Stimulated activated CD4-positive, alpha-beta T cell treated with anti-CD3 and anti-CD28 coated beads, Interleukin-1b, Interleukin-23, amount 100 ng/mL, for 1 hour (primary cell): ENCODE measurements around the gene FAM53B.

Experiments
- DNase-seq, 2 donors: peaks; one replicate each; pipeline ENCODE4 v3.0.0-alpha.2; 2020; ENCODE audit warnings: low read depth in 2 of 2

Gene FAM53B

DNA sequence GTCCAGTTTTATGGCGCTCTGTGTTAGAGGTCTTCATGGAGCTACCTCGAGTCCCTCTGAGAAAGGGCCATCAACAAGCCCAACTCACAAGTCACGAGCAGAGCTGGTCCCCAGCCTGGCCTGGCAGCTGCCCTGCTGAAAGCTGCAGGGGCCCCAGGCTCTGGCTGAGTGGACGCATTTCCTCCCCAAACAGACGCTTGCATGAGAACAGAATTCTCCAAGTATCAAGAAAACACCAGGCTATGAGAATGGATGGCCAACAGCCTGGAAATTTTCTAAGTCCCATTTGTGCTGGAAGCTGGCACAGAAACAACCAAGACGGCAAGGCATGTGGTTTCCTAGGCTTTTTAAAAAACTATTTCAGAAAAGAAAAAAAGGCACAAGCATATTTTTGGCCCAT is 114.8 kb downstream of the FAM53B start:
- DNase-seq, result no peak

DNA sequence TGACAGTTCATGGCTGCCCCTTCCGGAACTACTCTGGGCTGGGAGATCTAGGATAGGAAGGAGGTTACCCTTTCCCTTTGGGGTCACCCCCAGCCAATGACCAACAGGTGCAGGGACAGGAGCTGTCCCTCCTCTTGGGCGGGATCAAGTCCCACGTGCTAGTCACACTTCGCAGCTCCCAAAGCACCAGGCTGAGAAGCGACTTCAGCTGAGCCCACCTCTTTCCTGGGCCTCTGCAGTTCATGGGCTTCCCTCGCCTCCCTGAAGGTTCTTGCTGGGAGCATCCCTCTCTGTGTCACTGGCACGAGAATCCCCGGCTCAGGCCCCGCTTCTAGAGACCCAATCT is 115.5 kb downstream of the FAM53B start:
- DNase-seq, result no peak

DNA sequence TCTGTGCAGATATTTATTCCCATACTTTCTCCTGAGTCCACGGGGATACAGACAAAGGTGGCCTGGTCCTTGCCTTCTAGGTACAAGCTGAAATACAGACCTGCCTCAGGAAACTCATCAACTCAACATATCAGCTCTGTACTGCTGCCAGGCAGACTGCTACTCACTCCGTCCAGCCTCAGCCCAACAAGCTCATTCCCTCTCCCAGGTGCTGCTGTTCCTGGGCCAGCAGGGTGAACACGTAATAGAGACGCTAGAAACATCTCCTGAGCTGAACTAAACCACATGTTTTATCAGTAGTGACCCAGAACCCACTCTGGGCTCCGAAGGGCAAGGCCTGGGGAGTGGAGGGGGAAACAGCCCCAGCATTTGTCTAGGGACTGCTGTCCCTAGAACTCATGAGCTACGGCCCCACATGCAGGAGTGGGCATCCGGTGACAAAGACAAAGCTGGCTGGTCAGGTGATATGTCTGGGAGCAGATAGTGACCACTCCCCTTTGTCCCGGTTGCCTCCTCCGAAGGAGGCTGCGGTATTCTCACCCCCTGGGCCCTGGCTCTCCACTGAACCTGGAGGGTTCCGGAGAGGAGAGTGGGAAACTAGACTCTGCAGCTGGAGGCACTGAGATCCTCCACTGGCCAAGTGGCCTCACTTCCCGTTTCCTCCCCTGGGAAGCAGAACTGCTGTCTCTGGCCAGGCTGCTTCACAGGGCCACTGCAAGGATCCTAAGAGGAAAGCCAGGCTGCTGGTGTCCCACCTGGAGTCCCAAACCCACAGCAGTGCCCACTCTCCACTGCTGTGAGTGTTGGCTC is 116.1 kb downstream of the FAM53B start:
- DNase-seq, result no peak

DNA sequence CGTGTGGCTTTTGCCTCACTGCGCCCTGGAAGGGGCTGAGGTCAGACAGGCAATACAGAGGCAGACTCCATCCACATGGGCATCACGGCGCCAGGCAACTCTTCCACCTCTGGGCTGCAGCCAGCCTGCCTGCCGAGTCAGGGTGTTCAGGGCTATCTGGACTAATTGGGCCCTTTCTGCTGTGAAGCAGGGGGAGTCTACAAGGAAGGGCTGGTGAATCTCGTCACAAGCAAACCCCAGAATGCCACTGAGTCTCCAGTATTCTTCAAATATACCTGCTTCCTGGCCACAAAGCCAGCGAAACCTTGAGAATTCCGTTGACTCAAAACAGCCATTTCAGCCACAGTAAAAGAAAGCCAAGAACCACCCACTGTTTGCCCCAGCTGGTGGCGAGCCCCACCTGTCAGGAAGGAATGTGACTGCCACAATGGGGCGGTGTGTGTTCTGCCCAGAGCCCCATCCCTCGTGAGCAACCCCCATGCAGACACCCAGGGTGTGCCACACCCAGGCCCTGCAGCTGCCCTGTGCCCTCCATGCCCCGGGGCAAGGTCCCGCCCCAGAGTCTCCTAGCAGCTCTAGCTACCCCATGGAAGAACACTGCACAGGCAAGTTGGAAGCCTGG is 117.3 kb downstream of the FAM53B start:
- DNase-seq, result no peak

DNA sequence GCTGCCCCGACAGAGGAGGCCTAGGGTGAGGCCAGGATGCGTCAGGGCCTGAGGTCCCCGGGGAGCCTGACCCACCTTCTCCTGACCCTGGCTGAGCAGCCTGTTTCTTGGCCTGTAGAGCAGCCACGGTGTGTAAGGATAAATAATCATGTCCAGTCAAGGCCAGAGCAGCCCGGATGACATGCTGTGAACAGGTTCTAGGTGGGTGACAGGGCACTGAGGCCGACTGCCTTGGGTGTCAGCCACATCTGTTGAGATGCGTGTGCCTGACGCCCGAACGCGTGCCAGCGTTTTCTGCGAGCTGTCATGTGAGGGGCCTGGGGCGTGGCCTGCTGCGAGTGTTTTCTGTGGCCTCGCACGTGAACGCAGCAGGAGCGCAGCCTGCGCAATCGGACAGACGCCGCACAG is 118.3 kb downstream of the FAM53B start:
- DNase-seq, result no peak

DNA sequence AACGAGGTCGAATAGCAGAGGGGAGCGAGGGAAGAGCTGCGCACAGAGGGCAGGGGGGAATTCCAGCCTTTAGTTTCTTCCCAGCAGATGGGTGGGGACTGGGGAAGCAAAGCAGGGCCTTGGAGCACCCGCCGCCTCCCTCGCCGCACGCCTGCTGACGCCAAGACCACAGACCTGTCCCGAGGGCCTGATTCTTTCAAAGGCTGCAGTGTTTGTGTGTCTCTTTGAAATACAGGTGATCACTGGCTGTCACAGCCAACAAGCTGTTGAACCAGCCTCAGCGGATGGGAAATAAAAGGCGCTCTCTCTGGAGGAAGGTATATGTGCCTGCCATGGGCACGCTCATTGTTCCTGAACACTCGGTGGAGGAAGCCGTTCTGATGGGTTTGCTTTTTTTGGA is 119.3 kb downstream of the FAM53B start:
- DNase-seq, result no peak

DNA sequence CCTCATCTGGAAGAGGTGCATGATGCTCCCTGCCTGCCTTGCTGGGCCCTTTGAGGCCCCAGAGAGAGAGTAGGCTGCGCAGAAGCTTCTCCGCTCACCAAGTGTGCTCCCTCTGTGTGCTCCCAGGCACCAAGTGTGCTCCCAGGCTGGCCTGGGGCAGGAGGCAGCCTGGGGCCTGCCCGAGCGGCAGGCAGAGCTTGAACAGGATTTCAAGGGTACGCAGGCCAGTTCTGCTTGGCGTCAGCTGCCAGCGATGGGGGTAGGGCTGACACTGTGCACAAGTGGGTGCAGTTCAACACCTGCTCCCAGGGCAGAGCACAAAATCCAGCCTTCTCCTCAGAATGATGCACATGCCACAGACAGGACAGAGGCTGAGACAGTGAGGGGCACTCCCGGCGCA is 119.7 kb downstream of the FAM53B start:
- DNase-seq, result no peak

DNA sequence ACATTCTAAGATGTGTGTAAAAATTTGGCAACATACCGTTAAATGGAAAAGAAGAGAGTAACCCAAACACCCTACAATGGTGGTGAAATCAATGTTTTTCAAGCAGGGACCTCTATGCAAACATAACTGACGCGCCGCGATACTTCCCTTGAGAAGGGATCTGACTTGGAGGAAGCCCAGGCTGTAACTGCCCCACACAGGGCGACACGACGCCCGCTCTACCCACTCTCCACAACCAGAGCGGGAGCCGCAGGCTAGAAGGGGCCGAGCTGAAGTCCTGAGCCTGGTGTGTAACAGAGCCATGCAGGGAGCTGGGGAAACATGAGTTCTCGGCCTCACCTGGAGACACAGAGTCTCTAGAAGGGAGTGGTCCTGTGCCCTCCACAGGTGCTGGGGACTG is 120.2 kb downstream of the FAM53B start:
- DNase-seq, result no peak

DNA sequence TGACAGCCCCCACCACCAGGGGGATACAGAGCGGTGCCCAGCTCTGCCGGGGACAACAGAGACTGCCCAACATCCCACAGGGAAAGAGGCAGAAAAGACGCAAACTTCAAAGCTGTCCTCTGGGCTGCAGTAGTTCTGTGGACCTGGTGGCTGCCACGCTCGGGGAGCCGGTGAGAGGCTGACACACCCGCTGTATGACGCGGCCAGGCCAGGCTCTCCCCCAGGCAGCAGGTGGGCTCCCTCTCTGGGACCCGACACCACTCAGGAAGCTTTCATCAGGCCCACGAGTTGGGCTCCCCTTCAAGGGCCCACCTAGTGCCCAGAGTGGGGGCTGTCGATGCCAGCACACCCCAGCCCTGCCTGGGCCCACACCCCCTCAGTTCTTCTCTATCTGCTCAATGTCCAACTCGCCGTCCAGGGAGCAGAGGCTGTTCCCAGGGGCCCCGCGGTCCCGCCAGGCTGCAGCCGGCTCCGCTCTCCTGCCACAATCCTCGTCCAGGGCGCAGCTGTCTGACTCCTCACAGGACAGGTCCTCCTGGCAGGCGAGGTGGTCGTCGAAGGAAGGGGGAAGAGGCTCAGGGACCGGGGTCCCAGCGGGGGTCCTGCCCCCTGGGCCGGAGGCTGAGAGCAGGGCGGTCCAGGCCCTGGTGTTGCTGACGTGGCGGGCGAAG is 121.2 kb downstream of the FAM53B start:
- no peak for DNase-seq

DNA sequence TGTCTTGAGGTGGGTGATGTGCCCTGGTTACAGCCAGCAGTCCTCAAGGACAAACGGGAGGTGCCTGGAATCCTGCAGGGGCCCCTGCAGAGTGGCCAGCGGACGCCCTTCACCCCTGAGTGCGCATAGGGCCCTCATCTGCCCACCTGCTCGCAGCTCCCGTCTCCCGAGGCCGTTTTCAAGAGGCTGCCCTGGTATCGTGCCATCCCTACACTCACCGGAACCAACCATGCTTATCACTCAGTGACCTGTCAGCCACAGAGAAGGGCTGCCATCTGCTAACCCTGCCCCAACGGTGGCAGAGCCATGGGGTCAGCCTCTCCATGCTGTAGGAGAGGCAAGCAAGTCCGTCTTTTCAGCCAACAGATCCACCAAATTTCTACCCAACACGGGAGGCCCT is 122.0 kb downstream of the FAM53B start:
- no peak for DNase-seq

DNA sequence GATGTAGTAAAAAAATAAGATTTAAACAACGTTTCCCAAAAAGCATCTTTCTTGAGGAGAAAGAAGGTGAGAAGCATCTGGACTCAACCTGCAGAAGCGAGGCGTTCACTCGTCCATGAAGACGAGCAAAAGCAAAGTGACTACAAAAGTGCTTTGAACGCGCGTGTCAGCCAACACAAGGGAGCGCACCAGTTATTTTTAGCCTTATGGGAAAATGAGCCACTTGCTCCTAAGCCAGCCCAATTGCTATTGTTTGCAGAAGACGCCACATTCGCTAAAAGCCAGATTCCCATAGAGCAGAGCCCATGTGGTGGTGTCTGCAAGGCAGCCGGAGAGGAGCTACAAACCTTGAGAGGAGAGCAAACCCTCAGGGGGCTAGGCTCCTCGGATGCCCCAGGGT is 122.5 kb downstream of the FAM53B start:
- DNase-seq, result no peak

DNA sequence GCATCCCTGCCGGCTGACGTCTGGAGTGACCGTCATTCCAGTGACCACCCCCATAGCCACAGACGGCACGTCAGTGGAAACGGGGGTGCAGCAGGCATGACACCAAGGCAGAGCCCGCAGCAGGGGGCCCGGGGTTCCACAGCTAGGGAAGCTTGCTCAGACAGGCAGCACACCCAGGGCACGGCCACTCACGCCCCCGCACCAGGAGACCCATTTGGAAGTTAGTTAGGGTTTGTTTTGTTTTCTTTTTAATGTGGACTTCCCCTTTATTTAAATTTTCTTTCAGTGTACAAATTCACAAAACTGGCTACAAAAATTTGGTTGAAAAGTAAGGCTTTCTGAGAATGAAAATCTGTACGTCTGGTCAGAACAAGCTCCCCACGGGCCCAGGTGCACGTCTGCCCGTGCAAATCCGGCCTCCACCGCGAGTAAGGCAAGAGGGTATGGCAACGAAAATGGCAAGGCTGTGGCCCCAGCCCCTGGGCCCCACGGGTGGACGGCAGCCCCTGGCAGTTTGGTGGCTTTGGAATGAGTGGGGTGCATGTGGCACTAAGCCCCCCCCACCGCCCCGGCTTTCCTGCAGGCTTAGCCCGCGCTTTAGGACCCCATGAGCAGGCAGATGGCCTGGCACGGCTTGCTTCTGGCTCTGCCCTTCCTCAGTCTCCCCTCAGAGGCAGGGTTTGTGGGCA is 124.2 kb downstream of the FAM53B start:
- DNase-seq, result no peak

DNA sequence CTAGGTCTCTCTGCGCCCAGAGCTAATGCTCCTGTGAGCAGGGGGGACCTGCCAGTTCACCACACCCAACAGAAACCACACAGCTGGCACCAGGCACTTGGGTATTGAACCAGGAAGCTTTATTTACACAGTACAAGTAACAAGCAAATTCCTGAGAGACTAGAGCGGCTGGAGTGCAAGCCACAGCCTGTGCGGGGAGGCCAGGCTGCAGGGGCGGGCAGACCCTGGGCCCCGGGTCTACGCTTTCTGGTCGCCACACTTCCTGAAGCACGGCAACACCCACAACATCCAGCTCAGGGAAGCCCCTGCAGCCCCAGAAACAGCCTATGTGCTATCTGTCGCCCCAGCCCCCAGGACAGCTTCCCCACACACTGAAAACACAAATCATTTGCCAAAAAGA is 125.0 kb downstream of the FAM53B start:
- no peak for DNase-seq

DNA sequence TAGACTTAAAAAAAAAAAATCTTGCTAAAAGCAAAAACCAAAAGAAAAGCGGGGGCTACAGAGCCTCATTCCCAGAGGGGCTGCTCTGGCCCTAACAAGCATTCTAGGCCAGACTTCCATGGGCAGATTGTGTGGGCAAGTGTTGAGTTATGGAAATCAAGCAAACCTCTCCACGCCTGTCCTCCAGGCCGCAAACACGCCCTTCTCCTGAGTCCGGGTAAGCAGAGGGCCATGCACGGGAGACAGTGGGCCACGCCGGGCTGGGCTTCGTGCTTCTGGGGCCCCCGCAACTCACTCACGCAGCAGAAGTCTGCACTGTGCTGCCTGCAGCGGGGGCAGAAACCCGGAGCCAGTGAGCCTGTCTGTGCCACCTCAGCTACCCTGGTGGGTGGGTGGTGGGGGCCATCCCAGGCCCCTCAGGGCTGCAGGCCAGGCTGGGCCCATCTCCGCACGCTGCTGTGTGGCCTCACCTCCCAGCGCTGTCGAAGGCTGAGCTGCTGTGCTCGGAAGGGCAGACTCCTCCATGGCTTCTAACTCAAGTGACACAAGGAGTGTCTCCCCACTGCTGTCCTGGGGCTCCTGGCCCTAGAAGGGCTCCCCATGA is 125.6 kb downstream of the FAM53B start:
- DNase-seq, result no peak

DNA sequence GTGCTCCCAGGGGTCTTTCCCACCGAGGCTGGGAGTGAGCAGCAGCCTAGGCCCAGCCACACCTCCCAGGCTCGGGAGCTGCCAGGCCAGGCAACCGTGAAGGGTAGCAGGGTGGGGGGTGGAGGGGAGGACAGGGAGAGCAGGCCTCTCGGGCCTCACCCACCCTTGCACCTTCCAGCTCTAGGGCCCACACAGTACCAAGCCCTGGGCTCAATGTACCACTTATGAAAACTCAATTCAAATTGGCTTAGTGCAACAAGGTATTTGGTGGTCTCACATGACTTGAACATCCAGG is 127.4 kb downstream of the FAM53B start:
- DNase-seq, result no peak

DNA sequence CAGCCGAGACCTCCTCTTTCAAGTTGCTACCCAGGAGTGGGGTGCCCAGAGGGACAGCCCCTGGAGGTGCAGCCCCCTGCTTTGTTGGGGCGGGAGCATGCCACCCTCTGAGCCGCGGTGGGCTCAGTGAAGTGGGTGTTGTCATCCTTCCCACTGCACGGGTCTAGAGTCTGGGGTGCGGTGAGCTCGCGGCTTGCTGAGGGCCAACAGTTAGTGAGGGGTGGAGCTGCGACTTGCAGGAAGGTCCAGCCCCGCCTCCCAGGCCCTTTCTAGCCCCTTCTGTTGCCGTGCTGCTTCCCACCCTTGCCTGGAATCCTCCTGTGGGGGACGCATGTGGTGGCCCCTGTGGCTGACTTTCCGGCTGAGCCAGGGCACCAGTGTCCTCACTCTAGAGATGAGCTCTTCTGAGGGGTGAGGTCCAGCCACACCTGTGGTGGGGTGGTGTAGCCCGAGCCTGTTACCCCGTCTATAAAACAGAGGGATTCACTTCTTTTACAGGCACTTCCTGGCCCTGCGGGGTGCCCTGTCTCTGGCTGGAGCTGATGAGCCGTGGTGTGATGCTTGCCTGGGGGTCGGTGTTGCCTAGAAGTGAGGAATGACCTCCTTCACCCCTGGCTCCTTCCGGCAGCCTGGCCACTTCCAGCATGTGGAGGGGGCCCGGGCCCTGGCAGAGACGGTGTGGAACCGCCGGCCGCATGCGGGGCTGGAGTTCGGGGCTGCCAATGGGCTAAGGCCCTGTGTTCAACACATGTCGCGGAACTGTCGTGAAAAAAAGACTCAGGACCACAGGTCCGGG is 127.9 kb downstream of the FAM53B start:
- DNase-seq, result no peak

DNA sequence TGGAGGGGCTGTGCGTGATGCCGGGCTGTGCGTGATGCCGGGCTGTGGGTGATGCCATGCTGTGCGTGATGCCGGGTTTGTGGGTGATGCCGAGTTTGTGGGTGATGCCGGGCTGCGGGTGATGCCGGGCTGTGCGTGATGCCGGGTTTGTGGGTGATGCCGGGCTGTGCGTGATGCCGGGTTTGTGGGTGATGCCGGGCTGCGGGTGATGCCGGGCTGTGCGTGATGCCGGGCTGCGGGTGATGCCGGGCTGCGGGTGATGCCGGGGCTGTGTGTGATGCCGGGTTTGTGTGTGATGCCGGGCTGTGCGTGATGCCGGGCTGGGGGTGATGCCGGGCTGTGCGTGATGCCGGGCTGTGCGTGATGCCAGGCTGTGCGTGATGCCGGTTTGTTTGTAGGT is 128.9 kb downstream of the FAM53B start:
- DNase-seq, result no peak

DNA sequence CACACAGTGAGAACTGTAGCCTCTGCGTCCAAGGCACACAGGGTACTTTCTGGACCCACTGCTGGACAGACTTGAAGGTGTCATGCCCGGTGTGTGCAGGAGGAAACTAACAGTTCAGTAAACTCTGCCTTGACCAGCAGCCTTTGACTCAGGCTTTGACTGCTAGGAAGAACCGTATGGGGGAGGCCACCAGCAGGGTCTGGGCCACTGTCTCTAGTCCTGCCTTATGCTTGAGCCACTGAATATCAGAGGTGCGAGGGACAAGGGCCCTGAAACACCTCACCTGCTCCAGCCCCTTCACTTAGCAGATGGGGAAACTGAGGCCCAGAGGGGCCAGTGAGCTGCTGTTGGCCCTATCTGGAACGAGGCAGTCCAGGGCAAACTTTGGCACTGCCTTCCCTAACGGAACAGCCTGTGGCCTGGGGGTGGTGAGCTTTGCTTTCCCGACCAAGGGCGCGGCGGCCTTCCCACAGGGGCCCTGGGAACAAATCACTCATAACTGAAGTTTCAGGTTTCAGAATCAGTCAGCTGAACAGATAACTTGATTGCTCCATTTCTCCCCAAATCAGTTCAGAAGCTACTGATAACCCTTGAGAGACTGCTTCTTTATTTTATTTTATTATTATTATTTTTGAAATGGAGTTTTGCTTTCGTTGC is 130.0 kb downstream of the FAM53B start:
- DNase-seq, result no peak

DNA sequence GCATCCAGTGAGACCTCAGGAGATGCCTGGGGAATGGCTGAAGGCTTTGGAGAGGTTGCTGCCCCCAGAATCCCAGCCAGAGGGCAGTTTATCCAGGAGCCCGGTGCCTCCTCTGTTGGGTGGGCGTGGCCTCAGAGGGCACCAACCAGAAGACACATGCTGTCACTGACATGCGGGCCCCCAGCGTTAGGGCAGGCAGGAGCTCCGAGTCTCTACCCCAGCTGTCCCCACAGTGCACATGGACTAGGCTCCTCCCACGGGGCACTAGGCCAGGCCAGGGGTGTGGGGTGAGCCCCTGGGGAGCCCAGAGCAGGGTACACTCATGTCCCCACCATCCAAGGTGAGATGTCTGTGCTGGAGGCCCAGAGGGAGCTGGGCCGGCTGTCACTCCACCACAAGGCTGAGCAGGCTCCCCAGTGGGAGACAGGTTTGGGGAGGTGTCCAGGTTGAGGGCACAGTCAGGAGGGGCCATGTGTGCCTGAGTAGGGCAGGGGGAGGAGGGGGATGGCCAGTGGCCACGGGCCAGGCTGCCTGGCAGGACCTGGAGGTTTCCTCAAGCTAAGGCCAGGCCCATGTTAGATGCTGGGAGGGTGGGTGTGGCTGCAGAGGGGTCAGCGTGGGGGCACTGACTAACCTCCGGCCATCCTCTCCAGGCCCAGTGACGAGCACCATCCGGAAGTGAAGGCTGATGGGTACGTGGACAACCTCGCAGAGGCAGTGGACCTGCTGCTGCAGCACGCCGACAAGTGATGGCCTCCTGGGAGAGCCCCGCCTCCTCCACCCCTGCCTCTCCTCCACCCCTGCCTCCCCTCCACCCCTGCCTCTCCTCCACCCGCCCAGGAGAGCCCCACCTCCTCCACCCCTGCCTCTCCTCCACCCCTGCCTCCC is 131.3 kb downstream of the FAM53B start:
- no peak for DNase-seq

DNA sequence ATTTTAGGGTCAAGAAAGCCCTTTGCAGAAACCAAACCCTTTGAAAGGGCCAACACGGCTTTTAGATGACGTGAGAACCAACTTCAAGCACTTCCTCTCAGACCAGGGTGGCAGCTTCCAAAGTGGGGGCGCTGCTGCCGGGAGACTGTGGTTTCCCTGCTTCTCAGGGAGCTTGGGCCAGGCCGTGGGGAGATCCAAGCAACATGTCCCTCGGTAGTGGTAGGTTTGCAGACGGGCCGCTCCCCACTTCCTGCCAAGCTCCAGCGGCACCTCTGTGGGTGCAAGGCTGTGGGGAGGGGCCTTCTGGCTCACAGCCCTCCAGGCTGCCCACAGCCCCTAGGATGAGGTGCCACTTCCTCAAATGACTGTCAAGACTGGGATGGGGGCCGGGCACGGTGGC is 132.4 kb downstream of the FAM53B start:
- no peak for DNase-seq
